ENCODE data around the gene CERS4. TPM values are rescaled to one million over a fixed set of nuclear protein-coding genes. Genes with fewer than 3 reads are reported as not detected.

The CERS4 gene
- total RNA-seq, 1 donor from 2014 or later: 7.7 TPM

Other genes with a start within 250 kb of the CERS4 start
- 19.0 and 40.5 TPM in 2 replicates for gene ELAVL1, start 203.7 kb upstream of the CERS4 start, total RNA-seq
- not detected in 2 replicates for gene CCL25, start 156.6 kb upstream of the CERS4 start, total RNA-seq
- gene FBN3, start 59.8 kb upstream of the CERS4 start, total RNA-seq: not detected in 2 replicates
- 25.7 and 28.6 TPM in 2 replicates for gene CD320, start 99.0 kb downstream of the CERS4 start, total RNA-seq
- gene NDUFA7, start 112.0 kb downstream of the CERS4 start, total RNA-seq: 21.0 and 39.7 TPM in 2 replicates
- gene RPS28, start 112.1 kb downstream of the CERS4 start, total RNA-seq: 202 and 270 TPM in 2 replicates
- 52.8 and 129 TPM in 2 replicates for gene KANK3, start 133.9 kb downstream of the CERS4 start, total RNA-seq
- gene ANGPTL4, start 154.8 kb downstream of the CERS4 start, total RNA-seq: 1.0 and 10.7 TPM in 2 replicates
- gene RAB11B, start 181.0 kb downstream of the CERS4 start, total RNA-seq: 48.1 and 105 TPM in 2 replicates
- 122 and 194 TPM in 2 replicates for gene MARCHF2, start 203.9 kb downstream of the CERS4 start, total RNA-seq
- gene HNRNPM, start 235.6 kb downstream of the CERS4 start, total RNA-seq: 68.3 and 70.3 TPM in 2 replicates